ENCODE data around the gene CKLF.

DNA sequence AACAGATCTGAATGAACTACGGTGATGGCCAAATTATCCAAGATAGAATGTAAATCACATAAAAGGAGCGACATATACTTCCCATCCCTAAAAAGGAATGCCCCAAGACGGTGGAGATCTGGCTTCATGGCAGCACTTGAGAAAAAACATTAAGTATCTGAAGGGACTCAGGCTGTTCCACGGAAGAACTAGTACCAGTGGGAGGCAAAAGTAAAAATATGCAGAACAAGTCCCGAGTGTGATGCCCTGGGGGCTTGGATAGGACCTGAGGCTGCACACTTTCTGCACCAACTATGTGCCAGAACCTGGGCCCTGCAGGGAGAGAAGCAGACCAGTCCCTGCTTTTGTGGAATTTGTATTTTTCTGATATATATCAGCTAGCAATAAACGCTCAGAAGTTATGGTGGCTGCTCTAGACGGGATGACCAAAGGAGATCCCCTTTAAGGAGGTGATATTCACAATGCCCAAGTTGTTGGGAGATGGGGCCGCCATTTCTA lies 539 bp upstream of the CKLF start:
- TF ChIP-seq POLR2A (IDR thresholded peaks at IDR 0.05) (no peak), CTCF (IDR thresholded peaks at IDR 0.05) (no peak)
